Activated T-helper 9 cell treated with anti-CD3 and anti-CD28 coated beads, Interleukin-2, amount 50 U/mL, for 16 hours (primary cell): ENCODE results near the gene CDCA8.
"Not testable (repeated sequence)": the region's sequence is repeated elsewhere in the genome, so short reads cannot be mapped to it uniquely, and the experiment has no call there.

Experiments
- DNase-seq: peaks from one replicate; pipeline ENCODE4 v3.0.0-alpha.2; 2020; ENCODE audit warnings: low read depth

CDCA8 gene

GRCh38 chr1:37738619-37739018 is 46.3 kb downstream of the CDCA8 start:
- DNase-seq: not testable (repeated sequence)

- no peak for DNase-seq
Measured at GRCh38 chr1:37739222-37739621, 46.9 kb downstream of the CDCA8 start.

- DNase-seq: no peak
Measured at GRCh38 chr1:37741130-37741529, 48.8 kb downstream of the CDCA8 start.

GRCh38 chr1:37741662-37742061 is 49.3 kb downstream of the CDCA8 start:
- no peak for DNase-seq

GRCh38 chr1:37746806-37747205 is 54.5 kb downstream of the CDCA8 start:
- no peak for DNase-seq

GRCh38 chr1:37748565-37748964 is 56.2 kb downstream of the CDCA8 start:
- DNase-seq: no peak

- no peak for DNase-seq
Measured at GRCh38 chr1:37752213-37752582, 59.9 kb downstream of the CDCA8 start.

GRCh38 chr1:37752583-37753471 is 60.5 kb downstream of the CDCA8 start:
- no peak for DNase-seq

GRCh38 chr1:37753473-37754321 is 61.4 kb downstream of the CDCA8 start:
- no peak for DNase-seq

- DNase-seq: no peak
Measured at GRCh38 chr1:37755290-37755689, 63.0 kb downstream of the CDCA8 start.

- DNase-seq: no peak
Measured at GRCh38 chr1:37755951-37756560, 63.7 kb downstream of the CDCA8 start.
